22Rv1 (cell line): ENCODE data around the gene CTTN.

Source experiments
- H3K27ac ChIP-seq: fragments of 450-650 bp; 2 replicates; pipeline ENCODE4 v1.5.1; 2017
- ZFX ChIP-seq: fragments of 450-650 bp; IDR thresholded peaks from 2 replicates; pipeline ENCODE4 v1.6.1; 2017; ENCODE audit warnings: antibody characterized with exemption, borderline replicate concordance
- TF ChIP-seq, protein P1 (sequence below): fragments of 450-650 bp; IDR thresholded peaks from 2 replicates; pipeline ENCODE4 v1.5.1; 2017; ENCODE audit warnings: mild to moderate bottlenecking

CTTN gene

DNA sequence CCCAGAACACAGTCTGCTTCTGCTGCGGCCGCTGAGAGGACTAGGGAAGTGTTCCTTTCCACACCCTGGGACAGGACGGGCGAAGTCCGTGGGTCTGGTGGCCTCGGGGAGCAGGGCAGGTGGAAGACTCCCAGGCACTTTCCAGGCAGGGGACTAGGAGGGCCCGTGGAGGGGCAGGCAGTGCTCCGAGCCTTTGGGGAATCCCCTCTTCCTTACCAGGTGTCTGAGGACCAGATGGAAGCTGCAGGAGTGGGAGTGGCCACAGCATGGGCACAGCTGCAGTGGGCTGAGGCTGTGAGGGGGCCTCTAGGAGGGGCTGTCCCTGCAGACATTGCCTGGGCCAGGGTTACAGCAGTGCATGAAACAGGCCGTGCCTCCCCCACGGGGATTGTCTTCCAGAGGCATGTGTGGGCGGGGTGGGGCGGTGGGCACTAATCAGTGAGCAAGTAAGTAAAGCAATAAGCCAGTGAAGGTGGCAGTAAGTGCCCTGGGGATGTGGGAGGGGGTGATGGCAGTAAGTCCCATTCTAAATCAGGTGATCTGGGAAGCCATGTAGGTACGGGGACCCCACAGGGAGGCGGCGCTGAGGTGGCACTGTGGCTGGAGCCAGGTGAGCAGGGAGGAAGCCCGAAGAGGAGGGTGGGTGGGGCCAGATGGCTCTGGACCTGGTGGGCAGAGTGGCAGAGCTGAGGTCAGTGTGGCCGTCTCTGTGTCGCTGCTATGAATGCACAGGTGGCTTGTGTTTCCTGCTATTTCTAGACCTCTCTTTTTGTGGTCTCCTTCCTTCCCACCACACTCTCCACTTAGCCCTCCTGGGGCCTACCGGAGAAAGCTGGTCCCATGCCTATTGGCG, 66.4 kb downstream of the CTTN start:
- no peak for TF ChIP-seq ZFX
- TF ChIP-seq, protein P1, sequence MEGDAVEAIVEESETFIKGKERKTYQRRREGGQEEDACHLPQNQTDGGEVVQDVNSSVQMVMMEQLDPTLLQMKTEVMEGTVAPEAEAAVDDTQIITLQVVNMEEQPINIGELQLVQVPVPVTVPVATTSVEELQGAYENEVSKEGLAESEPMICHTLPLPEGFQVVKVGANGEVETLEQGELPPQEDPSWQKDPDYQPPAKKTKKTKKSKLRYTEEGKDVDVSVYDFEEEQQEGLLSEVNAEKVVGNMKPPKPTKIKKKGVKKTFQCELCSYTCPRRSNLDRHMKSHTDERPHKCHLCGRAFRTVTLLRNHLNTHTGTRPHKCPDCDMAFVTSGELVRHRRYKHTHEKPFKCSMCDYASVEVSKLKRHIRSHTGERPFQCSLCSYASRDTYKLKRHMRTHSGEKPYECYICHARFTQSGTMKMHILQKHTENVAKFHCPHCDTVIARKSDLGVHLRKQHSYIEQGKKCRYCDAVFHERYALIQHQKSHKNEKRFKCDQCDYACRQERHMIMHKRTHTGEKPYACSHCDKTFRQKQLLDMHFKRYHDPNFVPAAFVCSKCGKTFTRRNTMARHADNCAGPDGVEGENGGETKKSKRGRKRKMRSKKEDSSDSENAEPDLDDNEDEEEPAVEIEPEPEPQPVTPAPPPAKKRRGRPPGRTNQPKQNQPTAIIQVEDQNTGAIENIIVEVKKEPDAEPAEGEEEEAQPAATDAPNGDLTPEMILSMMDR: no peak
- H3K27ac ChIP-seq: no peak overlapping the region

DNA sequence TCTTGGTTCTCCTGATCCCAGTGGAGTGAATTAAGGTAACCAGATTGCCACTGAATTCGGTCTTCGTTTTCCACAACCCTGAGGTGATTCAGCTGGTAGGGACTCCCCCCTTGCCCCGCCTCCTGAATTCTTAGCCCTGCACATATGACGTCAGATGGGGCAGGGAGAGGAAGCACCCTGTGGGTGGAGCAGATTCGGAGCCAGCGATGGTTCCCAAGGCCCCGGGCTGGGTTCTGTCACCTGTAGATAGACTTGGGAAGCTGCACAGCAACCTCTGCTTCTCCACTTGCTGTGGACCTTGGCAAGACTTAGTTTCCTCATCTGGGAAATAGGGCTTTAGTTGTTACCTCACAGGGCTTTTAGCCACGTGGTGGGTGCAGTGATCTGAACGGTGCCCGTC, 67.8 kb downstream of the CTTN start:
- no peak overlapping the region for H3K27ac ChIP-seq
- TF ChIP-seq, protein P1: no peak
- no peak for TF ChIP-seq ZFX

DNA sequence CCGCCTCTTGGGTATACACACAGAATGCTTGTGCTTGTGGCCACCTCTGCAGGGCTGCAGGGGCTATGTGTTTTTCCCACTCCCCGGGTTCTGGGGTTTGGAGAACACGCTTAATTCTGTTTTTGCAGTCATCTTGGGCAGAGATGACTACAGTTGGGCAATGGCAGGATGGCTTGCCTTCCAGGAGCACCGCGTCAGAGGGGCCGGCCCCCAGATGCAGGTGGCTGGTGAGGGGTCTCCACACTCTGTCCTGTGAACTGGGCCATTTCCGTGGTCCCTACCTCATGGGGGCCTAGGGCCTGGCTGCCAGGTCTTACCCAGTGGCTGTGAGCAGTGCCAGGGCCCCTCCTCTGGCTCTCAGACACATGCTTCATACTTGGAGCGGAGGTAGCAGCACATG, 68.3 kb downstream of the CTTN start:
- no peak overlapping the region for H3K27ac ChIP-seq
- TF ChIP-seq ZFX: no peak
- TF ChIP-seq, protein P1: no peak

DNA sequence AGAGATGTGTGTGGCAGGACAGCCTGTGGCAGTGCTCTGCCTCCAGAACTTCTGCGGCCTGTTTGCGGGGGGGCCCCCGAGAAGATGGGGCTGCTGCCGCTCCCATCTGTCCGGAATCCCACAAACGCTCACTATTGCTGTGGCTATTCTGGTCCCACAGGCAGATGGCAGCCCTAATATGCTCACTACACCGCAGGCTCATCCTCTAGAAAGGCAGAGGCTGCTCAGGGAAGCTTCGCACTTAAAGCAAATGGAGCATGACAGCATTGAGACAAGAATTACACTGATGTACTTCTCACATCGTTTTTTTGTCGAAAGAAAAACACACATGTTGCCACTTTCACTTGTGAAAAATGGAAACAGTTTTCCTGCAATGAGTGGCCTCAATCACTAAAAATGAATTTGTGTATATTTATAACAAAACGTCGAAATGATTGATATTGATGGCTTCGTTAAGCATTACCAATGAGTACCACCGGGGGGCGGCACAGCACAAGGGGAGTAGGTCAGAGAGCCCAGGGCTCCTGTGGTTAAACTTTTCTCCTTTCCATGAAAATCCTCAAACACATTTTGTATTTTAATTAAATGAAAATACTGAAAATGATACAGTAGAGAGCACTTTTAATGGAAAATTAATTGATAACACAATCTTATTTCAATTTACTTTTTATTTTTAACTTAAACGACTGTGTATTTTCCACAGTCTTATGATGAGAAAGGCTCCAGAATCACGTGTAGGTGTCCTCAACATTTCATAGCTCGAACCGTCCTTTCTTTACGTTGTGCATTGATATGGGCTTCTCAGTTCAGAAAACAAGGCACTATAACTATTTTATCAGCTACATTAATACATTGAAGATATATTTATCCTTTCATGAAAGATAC, 69.1 kb downstream of the CTTN start:
- TF ChIP-seq, protein P1: peak; percentile 95
- TF ChIP-seq ZFX: no peak
- no peak overlapping the region for H3K27ac ChIP-seq

DNA sequence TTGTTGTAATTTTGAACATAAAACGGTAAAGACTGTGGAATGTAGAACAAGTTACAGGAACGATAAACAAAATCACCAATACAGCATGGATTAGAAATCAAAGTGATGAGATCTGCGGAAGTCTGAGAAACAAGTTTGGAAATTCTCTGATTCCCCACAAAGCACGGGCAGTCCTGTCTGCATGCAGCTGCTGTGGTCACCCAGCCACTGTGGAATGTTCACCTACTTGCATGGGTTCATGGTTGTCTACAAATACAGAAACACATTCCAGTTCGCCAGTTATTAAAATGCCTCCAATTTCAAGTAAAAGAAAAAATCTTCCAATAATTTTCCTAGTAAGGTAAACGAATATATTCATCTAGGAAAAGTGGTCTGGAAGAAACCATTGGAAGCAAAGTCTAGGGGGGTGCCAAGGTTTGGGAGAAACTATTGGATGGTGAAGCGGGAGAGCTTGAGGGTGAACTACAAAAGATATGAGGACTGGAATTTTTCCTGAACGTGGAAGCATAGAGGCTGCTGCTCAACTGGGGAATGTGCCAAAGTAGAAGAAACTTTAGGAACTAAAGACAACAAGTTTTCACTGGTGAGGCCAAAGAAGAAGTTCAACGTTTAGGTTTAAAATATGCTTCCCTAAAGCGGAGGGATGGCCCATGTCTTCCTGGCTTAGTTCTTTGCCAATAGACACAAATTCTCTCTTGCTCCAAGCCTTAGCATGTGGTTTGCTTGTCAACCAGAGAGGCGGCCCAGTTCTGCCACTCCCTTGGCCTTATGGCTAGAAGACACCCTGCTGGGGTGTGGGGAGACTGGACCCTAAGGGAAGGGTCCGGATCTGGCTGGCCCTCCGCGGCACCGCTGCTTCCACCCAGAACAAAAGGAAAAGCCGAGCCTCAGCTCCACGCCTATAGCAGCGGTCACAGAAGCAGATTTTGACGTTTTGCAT, 70.2 kb downstream of the CTTN start:
- H3K27ac ChIP-seq: no peak overlapping the region
- TF ChIP-seq, protein P1: no peak
- no peak for TF ChIP-seq ZFX

DNA sequence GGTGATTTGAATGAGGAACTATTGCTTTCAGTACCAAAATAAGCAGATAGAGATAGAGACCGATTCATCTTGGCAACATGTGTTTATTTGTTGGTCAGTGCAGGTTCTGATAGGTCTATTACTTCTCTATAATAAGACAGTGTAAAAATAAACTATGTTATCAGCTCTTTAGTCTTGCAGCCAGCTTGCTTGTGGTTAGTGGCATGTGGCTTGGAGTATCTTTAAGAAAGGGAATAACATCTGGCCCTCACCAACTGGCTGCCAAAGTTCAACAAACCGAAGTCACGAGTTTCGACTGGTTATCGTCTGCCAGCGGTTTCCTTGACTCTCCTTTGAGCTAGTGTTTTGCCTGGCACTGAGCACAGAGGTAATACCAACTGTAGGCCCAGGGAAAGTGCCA, 71.8 kb downstream of the CTTN start:
- no peak for TF ChIP-seq ZFX
- TF ChIP-seq, protein P1: no peak
- H3K27ac ChIP-seq: no peak overlapping the region
